ENCODE data around the gene MICU2. TPM values are rescaled to one million over a fixed set of nuclear protein-coding genes. Genes with fewer than 3 reads are reported as not detected.
"Not testable (repeated sequence)": the region's sequence is repeated elsewhere in the genome, so short reads cannot be mapped to it uniquely, and the experiment has no call there.

Gene MICU2
- total and polyA plus RNA-seq, 2 donors, result 34.0 to 67.7 TPM

- DNase-seq (ENCODE audit: extremely low spot score), result no peak
- Histone ChIP-seq H3K4me1 (ENCODE audit: insufficient read depth) (no peaks in the 10 kb centered on the region), H3K4me3 (ENCODE audit: low read depth, low read length) (no peak overlapping the region), H3K27ac (ENCODE audit: low read depth) (no peak overlapping the region), H3K36me3 (ENCODE audit: insufficient read depth) (no peaks in the 10 kb centered on the region)
- WGBS, result 87% methylated on average over 2 of the region's 2 CpGs
Measured at GRCh38 chr13:21583478-21583877, 20.5 kb downstream of the MICU2 start.

GRCh38 chr13:21580736-21581135, 23.2 kb downstream of the MICU2 start:
- no peak for DNase-seq (ENCODE audit: extremely low spot score)
- H3K27ac ChIP-seq (ENCODE audit: low read depth), result no peak overlapping the region
- H3K4me1 ChIP-seq (ENCODE audit: insufficient read depth), result no peaks in the 10 kb centered on the region
- H3K4me3 ChIP-seq (ENCODE audit: low read depth, low read length), result no peak overlapping the region
- no peaks in the 10 kb centered on the region for H3K36me3 ChIP-seq (ENCODE audit: insufficient read depth)

GRCh38 chr13:21579754-21580316, 24.1 kb downstream of the MICU2 start:
- Histone ChIP-seq H3K36me3 (ENCODE audit: insufficient read depth) (no peaks in the 10 kb centered on the region), H3K4me1 (ENCODE audit: insufficient read depth) (no peaks in the 10 kb centered on the region), H3K27ac (ENCODE audit: low read depth) (no peak overlapping the region), H3K4me3 (ENCODE audit: low read depth, low read length) (no peak overlapping the region)
- 93% methylated on average over 3 of the region's 3 CpGs for WGBS
- DNase-seq (ENCODE audit: extremely low spot score), result no peak

GRCh38 chr13:21578748-21579147, 25.2 kb downstream of the MICU2 start:
- Histone ChIP-seq H3K4me1 (ENCODE audit: insufficient read depth) (no peaks in the 10 kb centered on the region), H3K27ac (ENCODE audit: low read depth) (no peak overlapping the region), H3K36me3 (ENCODE audit: insufficient read depth) (no peaks in the 10 kb centered on the region), H3K4me3 (ENCODE audit: low read depth, low read length) (no peak overlapping the region)
- 90% methylated on average over 1 of the region's 1 CpG for WGBS
- DNase-seq (ENCODE audit: extremely low spot score), result no peak

GRCh38 chr13:21576426-21576825, 27.5 kb downstream of the MICU2 start:
- Histone ChIP-seq H3K36me3 (ENCODE audit: insufficient read depth) (no peaks in the 10 kb centered on the region), H3K4me1 (ENCODE audit: insufficient read depth) (no peaks in the 10 kb centered on the region)
- DNase-seq (ENCODE audit: extremely low spot score), result no peak

GRCh38 chr13:21573920-21574712, 29.9 kb downstream of the MICU2 start:
- Histone ChIP-seq H3K36me3 (ENCODE audit: insufficient read depth) (no peaks in the 10 kb centered on the region), H3K4me1 (ENCODE audit: insufficient read depth) (no peaks in the 10 kb centered on the region), H3K27ac (ENCODE audit: low read depth) (no peak overlapping the region), H3K4me3 (ENCODE audit: low read depth, low read length) (no peak overlapping the region)
- WGBS, result 72% methylated on average over 2 of the region's 2 CpGs
- DNase-seq (ENCODE audit: extremely low spot score), result no peak

More at GRCh38 chr13:21576426-21576825, 27.5 kb downstream of the MICU2 start:
- Histone ChIP-seq H3K27ac (ENCODE audit: low read depth) (no peak overlapping the region), H3K4me3 (ENCODE audit: low read depth, low read length) (no peak overlapping the region)

- Histone ChIP-seq H3K36me3 (ENCODE audit: insufficient read depth) (no peaks in the 10 kb centered on the region), H3K4me3 (ENCODE audit: low read depth, low read length) (no peak overlapping the region), H3K27ac (ENCODE audit: low read depth) (no peak overlapping the region), H3K4me1 (ENCODE audit: insufficient read depth) (no peaks in the 10 kb centered on the region)
- 93% methylated on average over 3 of the region's 3 CpGs for WGBS
- DNase-seq (ENCODE audit: extremely low spot score), result no peak
Measured at GRCh38 chr13:21569686-21570085, 34.3 kb downstream of the MICU2 start.

- Histone ChIP-seq H3K36me3 (ENCODE audit: insufficient read depth) (no peaks in the 10 kb centered on the region), H3K27ac (ENCODE audit: low read depth) (no peak overlapping the region), H3K4me3 (ENCODE audit: low read depth, low read length) (no peak overlapping the region), H3K4me1 (ENCODE audit: insufficient read depth) (no peaks in the 10 kb centered on the region)
- DNase-seq (ENCODE audit: extremely low spot score), result no peak
- 97% methylated on average over 5 of the region's 5 CpGs for WGBS
Measured at GRCh38 chr13:21568854-21569253, 35.1 kb downstream of the MICU2 start.

GRCh38 chr13:21567714-21568113, 36.3 kb downstream of the MICU2 start:
- 72% methylated on average over 2 of the region's 2 CpGs for WGBS
- Histone ChIP-seq H3K4me1 (ENCODE audit: insufficient read depth) (no peaks in the 10 kb centered on the region), H3K36me3 (ENCODE audit: insufficient read depth) (no peaks in the 10 kb centered on the region), H3K4me3 (ENCODE audit: low read depth, low read length) (no peak overlapping the region), H3K27ac (ENCODE audit: low read depth) (no peak overlapping the region)
- DNase-seq (ENCODE audit: extremely low spot score), result no peak

- H3K27ac ChIP-seq (ENCODE audit: low read depth), result no peak overlapping the region
- WGBS, result 80% methylated on average over 2 of the region's 2 CpGs
- H3K36me3 ChIP-seq (ENCODE audit: insufficient read depth), result no peaks in the 10 kb centered on the region
- no peak for DNase-seq (ENCODE audit: extremely low spot score)
- no peak overlapping the region for H3K4me3 ChIP-seq (ENCODE audit: low read depth, low read length)
- no peaks in the 10 kb centered on the region for H3K4me1 ChIP-seq (ENCODE audit: insufficient read depth)
Measured at GRCh38 chr13:21557995-21558394, 46.0 kb downstream of the MICU2 start.

- H3K36me3 ChIP-seq (ENCODE audit: insufficient read depth), result no peaks in the 10 kb centered on the region
Measured at GRCh38 chr13:21556051-21556450, 47.9 kb downstream of the MICU2 start.

GRCh38 chr13:21553261-21553660, 50.7 kb downstream of the MICU2 start:
- WGBS, result 68% methylated on average over 1 of the region's 2 CpGs
- H3K27ac ChIP-seq (ENCODE audit: low read depth); H3K4me3 ChIP-seq (ENCODE audit: low read depth, low read length); H3K4me1 ChIP-seq (ENCODE audit: insufficient read depth); DNase-seq (ENCODE audit: extremely low spot score); H3K36me3 ChIP-seq (ENCODE audit: insufficient read depth): not testable (repeated sequence)

More at GRCh38 chr13:21556051-21556450, 47.9 kb downstream of the MICU2 start:
- Histone ChIP-seq H3K27ac (ENCODE audit: low read depth) (no peak overlapping the region), H3K4me1 (ENCODE audit: insufficient read depth) (no peaks in the 10 kb centered on the region), H3K4me3 (ENCODE audit: low read depth, low read length) (no peak overlapping the region)
- no peak for DNase-seq (ENCODE audit: extremely low spot score)

- 86% methylated on average over 2 of the region's 2 CpGs for WGBS
- no peaks in the 10 kb centered on the region for H3K36me3 ChIP-seq (ENCODE audit: insufficient read depth)
- H3K4me3 ChIP-seq (ENCODE audit: low read depth, low read length), result no peak overlapping the region
Measured at GRCh38 chr13:21550918-21551317, 53.1 kb downstream of the MICU2 start.

GRCh38 chr13:21549633-21550032, 54.3 kb downstream of the MICU2 start:
- 83% methylated on average over 2 of the region's 2 CpGs for WGBS
- Histone ChIP-seq H3K36me3 (ENCODE audit: insufficient read depth) (no peaks in the 10 kb centered on the region), H3K4me3 (ENCODE audit: low read depth, low read length) (no peak overlapping the region), H3K27ac (ENCODE audit: low read depth) (no peak overlapping the region), H3K4me1 (ENCODE audit: insufficient read depth) (no peaks in the 10 kb centered on the region)
- DNase-seq (ENCODE audit: extremely low spot score), result no peak

More at GRCh38 chr13:21550918-21551317, 53.1 kb downstream of the MICU2 start:
- Histone ChIP-seq H3K4me1 (ENCODE audit: insufficient read depth) (no peaks in the 10 kb centered on the region), H3K27ac (ENCODE audit: low read depth) (no peak overlapping the region)
- DNase-seq (ENCODE audit: extremely low spot score), result no peak
